ENCODE results near the gene PDE6B.
"Not testable (repeated sequence)": the region's sequence is repeated elsewhere in the genome, so short reads cannot be mapped to it uniquely, and the experiment has no call there.

DNA sequence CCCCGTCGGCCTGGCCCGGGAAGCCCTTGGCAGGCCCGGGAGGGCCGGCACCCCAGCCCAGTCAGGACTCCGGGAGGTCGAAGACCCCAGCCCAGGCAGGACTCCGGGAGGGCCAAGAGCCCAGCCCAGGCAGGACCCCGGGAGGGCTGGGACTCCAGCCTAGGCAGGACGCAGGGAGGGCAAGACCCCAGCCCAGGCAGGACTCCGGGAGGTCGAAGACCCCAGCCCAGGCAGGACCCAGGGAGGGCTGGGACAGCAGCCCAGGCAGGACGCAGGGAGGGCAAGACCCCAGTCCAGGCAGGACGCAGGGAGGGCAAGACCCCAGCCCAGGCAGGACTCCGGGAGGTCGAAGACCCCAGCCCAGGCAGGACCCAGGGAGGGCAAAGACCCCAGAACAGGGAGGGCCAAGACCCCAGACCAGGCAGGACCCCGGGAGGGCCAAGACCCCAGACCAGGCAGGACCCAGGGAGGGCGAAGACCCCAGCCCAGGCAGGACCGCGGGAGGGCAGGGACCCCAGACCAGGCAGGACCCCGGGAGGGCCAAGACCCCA lies 80.8 kb downstream of the PDE6B start:
- not testable (repeated sequence) for TF ChIP-seq POLR2AphosphoS5, POLR2A (IDR thresholded peaks at IDR 0.05)
